CMK (cell line): ENCODE results near the gene IGSF8.
"Not testable (repeated sequence)": the region's sequence is repeated elsewhere in the genome, so short reads cannot be mapped to it uniquely, and the experiment has no call there.

Experiments used
- DNase-seq: peaks from one replicate; pipeline ENCODE4 v3.0.0-alpha.2; 2010; ENCODE audit warnings: low read depth

Gene IGSF8

DNA sequence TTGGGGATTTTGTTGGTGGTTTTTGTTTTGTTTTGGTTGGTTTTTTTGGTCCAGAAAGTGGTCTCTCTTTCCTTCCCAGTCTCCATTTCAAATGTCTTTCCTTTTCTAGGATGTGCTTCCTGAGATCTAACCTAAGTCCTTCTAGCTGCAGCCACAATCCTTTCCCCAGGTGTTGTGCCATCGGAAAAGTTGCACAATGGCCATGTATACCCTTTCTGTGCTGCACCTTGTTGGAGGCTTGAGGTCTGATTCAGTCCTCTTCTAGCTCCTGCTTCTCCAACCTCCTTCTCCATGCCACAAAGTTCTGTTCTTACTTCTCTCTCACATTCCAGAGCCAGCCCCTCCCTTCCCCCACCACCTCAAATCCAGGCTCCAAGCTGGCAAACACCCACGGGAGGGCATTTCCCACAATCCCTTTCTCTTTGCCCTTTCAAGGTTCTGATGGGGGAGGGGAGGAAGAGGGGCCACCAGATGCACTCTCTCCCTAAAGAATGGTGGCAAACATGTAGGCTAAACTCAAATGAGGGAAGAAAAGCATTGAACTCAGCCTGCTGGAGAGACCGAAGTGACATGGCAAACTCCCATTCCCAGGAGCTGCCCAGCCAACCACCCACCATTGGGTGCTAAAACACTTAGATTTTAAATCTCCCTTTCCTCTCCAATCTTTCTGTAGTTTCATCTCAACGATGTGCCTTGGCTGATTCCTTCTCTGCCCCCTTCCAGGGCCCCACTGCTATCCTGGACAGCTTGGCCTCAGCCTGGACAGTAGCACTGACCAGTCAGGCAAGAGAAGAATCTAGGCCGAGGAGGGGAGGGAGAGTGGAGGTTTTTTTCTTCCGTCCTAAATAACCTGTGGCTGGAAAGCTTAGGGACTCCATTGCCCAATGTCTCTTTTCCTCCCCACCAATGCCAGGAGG, 31.3 kb downstream of the IGSF8 start:
- no peak for DNase-seq

DNA sequence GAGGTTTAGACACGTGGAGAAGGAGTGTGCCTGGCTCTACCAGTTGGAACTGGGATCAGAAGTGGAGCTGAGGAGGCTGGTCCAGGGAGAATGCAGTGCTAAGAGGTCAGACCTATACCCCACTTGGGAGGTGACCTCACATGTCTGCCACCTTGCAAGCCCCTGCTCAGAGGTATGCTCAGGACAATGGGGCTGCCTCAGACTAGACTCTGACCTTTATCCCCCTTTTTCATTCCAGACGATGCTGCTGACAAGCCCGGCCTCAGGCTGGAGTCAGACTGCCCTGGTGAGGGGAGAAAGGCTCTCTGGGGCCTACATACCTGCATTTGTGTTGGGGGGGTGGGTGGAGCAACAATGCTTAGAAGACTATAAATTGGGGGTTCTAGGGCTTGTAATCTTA, 33.7 kb downstream of the IGSF8 start:
- no peak for DNase-seq

DNA sequence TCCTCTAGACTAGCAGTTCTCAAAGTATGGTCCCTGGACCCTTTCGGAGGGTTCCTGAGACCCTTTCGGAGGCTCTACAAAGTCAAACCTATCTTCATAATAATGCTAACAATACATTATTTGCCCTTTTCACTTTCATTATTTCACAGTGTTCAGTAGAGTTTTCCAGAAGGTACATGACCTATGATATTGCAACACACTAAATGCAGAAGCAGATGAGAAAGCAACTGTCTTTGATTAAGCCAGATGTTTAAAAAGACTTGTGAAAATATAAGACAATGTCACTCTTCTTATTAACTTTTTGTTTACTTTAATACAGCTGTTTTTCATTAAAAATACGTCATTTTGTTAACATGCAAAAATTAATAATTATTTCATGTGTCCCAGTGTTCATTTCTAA, 34.3 kb downstream of the IGSF8 start:
- DNase-seq, result no peak

DNA sequence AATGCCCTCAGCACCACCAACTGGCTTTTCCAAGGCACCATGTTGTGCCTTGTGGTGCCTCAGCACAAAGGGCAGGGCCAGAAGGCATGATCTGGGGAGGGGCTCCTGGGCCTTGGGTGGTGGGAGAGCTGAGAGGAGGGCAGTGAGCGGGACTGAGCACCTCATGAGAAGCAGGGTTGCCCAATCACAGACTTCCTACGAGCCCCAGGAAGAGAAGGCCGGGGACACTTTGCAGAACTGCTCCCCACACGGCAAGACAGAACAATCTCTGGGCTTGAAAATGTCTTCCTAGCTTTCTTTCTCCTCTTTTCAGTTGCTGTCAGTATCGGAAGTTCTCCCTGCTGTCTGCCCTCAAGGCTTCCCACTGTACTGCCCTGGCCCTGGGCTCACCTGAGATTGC, 35.2 kb downstream of the IGSF8 start:
- DNase-seq, result no peak

DNA sequence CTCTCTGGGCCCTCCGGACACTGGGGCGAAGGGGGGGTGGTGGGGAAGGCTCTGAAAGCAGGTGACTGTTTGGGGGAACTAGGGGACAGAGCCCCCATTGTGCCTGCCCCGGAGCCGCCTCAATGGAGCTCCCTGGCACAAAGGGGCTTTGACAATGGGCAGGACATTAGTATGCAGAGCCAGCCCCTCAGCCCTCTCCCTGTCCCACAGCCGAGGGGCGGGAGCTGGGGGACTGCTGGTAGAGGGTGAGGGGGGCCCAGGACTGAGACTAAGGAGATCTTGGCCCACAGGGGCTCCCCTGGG, 36.2 kb downstream of the IGSF8 start:
- no peak for DNase-seq

DNA sequence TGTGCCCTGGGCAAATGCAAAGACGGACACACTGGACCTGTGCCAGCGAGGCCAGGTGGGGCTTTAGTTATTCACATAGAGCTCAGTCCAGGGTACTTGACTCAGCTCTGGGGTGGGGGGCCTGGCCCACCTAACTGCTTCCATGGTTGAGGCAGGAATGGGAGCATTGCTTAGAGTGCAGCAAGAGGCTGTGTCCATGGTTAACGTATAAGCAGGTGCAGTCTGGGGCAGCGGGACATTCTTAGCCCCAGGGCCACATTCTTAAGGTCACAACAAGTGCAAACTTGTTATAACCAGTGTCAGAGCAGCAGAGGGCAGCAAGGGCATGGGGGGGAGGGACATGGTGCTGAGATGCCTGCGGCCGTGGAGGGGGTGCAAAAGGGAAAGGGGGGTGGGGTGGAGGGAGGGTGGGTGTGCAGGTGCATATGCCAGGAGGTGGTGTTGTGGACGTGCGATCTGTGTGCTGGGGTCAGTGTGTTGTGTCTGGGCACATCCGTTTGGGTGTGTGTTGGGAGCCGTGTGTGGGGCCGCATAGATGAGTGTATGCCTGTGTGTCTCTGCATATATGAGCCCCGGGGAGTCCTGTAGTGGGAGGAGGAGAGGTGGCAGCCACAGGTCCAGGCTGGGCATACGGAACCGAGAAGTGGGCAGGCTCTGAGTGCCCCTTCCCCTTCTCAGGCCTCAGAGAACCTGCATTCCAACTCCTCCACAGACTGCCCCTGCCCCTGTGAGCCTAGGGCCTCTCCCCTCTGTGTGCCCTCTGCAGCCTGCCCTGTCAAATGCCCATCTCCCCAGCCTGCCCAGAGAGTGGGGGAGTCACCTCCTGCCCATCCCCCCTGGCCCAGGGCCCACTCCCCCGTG, 36.8 kb downstream of the IGSF8 start:
- DNase-seq, result no peak

DNA sequence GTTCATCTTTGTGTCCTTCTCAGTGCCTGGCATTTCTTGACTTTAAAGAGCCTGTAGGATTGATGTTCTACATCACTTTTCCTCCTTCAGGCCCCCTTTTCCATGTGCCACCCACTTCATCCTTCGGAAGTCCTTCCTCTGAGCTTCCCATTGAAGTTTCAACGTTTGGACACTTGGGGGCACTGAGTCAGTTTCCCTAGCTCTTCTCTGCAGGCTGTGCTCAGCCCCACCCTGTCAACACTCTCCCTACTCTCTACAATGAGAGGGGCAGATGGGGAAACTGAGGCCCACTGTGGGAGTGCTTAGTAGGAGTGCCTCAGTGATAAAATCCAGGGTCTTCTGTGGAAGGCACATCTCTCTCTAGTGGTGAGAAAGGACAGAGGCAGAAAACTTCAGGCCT, 40.3 kb downstream of the IGSF8 start:
- no peak for DNase-seq

DNA sequence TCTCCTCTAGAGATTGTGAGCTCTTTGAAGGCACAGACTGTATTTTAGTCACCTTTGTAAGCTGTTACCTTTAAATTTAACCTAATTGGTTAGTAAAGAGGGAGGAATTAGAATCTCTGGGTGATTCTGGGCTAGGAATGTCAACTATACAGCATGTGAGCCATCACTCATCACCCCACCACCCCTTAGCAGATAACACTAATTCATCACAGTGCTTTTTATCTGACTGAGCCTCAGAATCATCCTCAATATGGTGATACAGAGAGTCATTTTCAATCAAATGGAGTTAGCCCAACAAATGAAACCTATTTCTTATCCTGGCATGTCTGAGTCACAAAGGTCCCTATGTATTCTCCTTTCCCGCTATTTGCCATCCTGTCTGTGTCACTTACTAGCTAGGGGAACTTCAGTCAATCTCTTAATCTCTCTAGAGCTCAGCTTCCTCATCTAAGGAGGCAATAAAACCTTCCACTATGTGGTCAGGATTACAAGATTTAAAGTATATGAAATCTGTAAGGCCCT, 41.7 kb downstream of the IGSF8 start:
- DNase-seq, result no peak

DNA sequence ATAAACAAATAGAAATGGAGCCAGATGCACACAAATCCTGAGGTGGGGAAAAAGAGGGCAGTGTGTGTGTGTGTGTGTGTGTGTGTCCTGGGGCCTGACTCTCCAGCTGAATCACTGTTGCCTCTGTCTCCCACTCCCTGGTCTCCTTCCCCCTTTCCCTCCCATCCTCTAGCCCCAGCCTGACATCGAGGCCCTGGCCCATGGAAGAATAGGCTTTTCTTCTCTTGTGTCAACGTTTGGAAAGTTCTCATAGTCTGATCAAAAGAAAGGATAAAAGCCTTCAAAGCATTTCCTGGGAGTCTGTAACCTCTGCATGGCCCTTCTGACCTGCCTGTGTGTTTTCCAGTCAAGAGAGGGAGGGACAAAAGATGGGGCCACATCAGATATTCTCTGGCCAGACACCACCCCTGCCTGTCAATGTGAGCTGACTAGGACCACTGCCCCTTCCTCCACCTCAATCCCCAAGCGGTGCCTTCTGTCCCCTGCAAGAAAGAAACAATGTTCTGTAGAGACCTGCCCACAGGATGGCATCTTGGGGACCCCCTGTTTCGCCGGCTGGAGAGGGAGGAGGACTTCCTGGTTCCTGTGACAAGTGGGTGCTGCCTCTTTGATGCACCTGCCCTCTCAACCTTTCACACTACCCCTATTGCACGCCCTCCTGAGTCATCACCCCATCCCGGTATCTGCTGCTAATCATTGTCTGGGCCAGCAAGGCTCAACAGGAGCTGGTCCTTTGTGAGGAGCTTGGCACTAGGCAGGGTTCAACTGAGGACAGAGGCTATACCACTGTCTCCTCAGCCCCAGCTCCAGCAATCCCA, 44.7 kb downstream of the IGSF8 start:
- no peak for DNase-seq

DNA sequence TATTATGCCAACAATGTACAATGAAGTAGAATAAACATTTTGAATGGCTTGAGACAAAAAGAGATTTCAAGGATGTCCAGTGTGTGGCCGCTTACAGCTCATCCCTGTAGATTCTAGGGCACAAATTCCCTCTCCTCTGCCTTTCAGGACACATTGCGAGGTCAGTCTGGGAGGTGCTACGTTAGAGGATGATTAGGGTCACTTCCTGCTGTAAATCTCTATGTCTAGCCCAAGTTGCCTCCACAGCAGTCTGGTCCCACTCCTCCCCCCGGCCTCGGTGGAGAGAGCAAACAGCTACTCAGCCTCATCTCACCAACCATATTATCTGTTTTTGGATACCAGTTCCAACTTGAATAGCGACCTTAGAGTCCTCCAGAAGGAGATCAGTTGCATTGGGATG, 45.5 kb downstream of the IGSF8 start:
- DNase-seq, result no peak

DNA sequence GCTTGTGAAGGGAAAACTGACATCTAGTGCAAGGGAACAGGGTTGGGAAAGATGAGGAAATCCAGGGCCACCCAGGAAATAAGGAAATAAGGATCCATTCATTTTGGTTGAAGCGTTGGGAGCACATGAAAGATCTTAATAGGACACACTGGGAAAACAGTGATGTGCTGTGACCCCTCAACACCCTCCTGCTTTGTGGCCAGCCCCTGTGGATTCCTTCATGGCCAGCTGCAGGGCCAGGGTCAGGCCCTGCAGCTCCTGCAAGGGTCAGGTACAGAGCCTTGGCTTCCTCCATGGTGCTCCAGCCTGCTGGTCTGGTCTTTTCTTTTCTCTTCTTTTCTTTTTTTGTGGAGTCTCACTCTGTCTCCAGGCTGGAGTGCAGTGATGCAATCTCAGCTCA, 47.8 kb downstream of the IGSF8 start:
- DNase-seq, result no peak

DNA sequence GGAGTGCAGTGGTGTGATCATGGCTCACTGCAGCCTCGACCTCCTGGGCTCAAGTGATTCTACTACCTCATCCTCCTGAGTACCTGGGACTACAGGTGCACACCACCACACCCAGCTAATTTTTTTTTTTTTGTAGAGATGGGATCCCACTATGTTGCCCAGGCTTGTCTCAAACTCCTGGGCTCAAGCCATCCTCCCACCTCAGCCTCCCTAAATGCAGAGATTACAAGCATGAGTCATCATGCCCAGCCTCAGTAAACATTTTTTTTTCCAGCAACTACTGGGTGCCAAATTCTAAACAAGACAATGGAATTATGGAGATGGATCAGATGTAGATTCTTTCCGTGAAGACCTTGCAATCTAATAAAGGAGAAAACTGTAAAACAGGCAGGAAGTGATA, 48.2 kb downstream of the IGSF8 start:
- DNase-seq, result not testable (repeated sequence)

DNA sequence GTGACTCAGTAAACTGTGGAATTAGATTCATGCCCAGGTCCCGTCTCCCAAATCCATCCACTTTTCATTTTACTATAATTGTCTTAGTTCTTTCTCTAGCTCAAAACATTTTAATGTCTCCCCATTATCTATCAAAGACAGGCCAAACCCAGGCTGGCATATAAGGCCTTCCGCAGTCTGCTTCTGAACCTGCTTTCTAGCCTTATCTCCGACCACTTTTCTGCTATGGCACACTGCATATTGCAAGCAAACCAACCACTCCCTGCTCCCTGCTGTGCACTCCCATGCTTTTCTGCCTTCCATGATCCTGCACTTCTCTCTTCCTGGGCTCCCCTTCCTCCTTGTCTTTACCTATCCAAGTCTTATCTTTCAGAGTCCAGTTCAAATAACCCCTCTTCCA, 49.3 kb downstream of the IGSF8 start:
- DNase-seq, result peak; percentile 43

DNA sequence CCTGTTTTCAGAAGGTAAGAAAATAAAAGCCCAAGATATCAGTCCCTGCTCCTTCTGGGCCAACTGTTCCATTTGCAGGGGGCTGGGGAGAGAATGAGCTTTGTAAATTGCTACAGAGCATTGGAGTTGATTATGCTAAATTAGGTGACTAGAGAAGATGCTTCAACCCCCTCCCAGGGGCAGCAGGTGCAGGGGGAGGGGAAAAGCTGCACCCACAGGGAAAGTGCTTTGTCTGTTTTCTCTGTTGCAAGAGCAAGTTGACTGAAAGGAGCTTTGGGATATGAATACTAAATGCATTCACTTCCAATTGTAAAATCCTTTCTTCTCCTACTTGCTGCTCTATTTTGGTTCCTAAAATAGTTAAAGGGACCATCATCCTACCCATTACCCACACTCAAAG, 50.1 kb downstream of the IGSF8 start:
- no peak for DNase-seq

DNA sequence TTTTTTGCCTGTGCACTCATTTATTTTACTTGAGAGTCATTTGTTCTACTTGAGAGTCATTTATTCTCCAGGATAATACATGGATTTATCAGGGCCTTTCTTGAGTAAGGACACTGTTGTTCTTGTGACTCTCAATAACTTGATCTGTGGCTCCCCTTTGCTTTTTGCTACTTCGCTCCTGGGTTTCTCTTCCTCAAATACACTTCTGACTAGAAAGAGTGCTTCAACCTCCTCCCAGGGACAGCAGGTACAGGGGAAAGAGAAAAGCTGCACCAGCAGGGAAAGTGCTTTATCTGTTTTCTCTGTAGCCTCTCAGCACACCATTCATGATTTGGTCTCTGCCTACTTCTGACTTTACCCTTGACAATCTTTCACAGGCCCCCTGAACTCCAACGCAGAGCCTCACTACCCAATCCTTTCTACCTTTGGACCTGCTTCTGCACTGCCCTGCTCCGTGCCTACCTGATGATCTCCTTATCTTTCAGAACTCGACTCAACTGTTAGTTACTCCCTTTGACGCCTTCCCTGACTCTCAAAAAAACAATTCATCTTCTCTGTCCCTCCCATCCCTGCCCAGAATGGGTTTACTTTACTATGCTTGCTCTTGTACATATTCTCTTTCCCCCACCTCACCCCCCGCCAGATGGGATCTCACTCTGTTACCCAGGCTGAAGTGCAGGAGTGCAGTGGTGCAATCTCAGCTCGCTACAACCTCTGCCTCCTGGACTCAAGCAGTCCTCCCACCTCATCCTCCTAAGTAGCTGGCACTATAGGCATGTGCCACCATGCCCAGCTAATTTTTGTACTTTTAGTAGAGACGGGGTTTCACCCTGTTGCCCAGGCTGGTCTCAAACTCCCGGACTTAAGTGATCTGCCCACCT, 51.1 kb downstream of the IGSF8 start:
- DNase-seq, result no peak

DNA sequence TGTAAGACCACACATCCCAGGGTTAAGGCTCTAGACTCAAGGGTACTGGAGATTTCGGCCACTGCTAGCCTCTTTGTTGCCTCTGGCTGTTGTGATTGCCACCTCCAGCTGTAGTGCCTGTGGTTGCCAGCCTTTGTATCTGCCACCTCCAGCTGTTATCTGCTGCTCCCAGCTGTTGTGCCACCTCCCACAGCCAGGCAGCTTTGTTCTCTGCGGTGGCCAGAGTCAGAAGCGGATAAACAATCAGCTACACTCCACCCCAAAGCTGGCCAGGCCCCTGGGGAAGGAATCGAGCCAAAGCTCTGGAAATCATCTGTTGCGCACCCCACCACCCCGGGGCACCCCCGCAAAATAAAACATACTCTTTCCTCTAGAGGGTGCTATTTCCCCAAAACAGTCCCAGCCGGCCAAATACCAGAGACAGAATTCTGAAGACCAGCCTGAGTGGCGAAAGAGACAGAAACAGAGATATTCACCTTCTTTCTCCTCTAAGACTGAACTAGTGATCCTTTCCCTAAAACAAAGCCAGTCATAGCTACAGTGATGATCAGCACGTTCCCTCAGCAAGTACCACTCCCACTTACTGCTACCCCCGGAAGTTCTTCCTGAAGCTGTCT, 51.8 kb downstream of the IGSF8 start:
- peak; percentile 98 for DNase-seq

DNA sequence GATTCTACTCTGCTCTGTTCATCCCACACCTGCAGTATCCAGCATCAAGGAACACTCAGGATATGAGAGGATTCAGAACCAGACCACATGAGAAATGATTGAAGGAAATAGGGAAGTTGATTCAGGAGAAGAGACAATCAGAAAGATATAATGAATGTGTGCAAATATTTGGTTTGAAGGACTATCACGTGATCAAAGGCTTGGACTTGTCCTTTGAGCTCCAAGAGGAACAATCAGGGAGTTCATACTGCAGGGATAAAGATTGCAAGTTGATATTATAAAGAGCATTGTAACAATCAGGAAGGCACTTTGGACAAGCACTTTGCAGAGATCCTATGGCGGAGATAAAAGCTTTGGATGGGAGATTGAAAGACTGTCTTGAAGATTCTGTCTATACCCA, 52.8 kb downstream of the IGSF8 start:
- DNase-seq, result no peak

DNA sequence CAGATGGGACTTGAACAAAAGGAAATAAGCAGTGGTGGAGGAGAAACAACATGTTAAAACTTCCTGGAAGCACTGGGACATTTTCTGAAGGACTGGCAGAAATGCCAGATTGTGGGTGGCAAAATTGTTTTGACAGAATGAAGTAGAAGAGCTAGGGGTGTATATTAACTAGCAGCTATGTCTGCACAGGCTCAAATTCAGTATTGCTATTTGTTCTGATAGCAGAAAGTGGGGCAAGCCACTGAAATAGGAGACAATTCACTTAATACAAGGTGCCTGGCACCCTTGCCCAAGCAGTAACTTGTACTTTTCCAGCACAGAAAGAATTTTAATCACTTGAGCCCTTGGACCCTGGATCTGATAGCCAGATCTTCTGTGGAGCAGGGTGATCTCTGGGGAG, 54.9 kb downstream of the IGSF8 start:
- no peak for DNase-seq
